Bone marrow (tissue), 2 donors: Measurements from ENCODE around the gene BTBD2.
A peak's percentile ranks its signal among the peaks of the same experiment; 100 is the strongest.

Experiments used
- DNase-seq, 2 donors: peaks; one replicate each; lab custom pipeline; 2025; lab: John Stamatoyannopoulos, UW

The BTBD2 gene

DNA sequence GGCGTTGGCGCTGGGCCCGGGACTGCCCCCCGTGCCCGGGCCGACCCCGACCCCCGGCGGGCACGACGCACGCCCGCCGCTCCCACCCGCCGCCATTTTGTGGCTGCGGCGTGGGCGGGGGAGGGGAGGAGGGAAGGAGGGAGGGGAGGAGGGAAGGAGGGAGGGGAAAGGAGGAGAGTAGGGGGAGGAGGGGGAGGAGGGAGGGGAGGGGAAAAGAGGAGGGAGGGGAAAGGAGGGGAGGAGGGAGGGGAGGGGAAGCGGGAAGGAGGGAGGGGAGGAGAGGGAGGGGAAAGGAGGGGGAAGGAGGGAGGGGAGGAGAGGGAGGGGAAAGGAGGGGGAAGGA lies at the start of gene BTBD2:
Gene BTBD2 (minus strand): TSS at position 107 of the 343 bp plus-strand sequence. CDS start 11 bp downstream, at position 96.
- no peak for DNase-seq

DNA sequence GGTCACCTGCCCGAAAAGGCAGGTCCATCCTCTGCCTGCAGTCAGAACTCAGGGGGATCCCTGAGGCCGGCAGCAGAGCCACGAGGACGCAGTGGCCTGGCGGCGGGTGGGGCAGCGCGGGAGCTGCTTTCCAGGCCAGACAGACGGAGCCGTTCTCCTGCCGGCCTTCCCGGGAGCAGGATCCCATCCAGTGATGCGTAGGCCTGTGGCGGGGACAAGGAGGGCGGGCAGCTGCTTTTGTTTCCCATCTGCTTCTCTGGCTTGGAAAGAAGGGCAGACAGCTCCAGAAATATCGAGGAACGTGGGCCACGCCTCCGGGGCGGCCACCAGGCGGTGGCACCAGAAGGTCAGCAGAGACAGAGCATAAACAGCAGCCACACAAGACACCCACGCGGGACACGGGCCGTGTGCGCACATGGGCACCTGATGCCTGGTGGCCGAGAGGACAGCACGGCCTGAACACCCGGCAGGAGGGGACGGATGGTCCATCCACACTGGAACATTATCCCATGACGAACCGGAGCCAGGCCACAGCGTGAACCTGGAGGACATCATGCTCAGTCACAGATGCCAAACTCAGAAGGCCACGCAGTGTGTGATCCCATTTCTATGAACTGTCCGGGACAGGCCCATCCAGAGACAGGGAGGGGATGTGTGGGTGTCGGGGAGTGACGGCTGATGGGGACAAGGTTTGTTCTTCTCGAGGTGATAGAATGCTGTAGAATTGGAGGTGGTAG lies 49.4 kb upstream of the BTBD2 start:
- no peak for DNase-seq

DNA sequence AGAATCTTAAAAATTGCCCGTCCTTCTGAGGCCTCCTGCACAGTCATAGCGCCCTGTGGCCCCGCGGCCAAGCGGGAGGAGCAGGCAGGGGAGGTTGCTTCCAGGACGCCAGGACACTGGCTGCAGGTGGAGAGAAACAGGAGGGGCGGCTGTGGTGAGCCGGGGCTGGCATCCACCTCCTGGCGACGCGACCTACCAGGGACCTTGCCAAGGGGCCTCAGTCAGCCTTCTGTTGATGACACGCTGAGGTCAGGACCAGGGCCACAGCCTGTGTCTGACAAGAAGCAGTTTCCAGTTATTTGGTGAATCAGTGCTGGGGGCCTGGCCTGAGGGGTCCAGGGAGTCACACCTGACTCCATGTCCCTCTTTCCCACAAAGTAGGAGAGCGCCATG lies 48.9 kb upstream of the BTBD2 start:
- no peak for DNase-seq

DNA sequence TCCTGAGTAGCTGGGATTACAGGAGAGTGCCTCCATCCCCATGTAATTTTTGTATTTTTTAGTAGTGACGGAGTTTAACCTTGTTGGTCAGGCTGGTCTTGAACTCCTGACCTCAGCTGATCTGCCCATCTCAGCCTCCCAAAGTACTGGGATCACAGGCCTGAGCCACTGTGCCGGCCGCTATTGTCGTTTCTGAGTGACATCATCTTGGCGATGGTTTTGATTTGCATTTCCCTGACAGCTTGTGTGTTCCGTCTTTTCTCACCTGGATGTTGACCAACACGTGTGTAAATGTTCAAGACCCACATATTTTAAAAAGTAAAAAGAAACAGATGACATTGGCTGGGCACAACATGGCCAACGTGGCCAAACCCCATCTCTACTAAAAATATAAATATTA lies 48.3 kb upstream of the BTBD2 start:
- DNase-seq: no peak

DNA sequence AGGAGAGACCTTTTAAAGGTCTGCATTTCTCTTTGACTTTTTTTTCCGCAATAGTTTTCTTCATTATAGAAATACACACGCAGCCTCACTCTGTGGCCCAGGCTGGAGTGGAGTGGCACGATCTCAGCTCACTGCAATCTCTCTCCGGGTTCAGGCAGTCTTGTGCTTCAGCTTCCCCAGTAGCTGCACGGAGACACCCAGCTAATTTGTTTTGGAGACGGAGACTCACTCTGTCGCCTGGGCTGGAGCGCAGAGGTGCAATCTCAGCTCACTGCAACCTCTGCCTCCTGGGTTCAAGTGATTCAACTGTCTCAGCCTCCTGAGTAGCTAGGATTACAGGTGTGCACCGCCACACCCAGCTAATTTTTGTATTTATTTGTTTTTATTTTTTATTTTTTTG lies 47.3 kb upstream of the BTBD2 start:
- no peak for DNase-seq

DNA sequence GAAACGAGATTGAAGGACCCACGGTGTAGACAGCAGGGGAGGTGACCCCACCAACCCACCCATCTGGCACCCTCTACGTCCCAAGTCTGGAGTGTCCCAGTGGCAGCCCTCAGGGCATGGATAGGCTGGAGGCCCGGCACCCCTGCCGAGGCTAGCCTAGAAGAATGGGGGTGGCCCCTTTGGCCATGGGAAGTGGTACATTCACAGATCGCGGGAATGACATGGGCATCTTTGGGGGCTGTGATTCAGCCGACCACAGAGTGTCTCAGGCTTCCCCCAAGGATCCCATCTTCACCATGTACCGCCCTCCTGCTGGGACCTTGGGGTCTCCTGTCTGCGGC lies 46.8 kb upstream of the BTBD2 start:
- no peak for DNase-seq

DNA sequence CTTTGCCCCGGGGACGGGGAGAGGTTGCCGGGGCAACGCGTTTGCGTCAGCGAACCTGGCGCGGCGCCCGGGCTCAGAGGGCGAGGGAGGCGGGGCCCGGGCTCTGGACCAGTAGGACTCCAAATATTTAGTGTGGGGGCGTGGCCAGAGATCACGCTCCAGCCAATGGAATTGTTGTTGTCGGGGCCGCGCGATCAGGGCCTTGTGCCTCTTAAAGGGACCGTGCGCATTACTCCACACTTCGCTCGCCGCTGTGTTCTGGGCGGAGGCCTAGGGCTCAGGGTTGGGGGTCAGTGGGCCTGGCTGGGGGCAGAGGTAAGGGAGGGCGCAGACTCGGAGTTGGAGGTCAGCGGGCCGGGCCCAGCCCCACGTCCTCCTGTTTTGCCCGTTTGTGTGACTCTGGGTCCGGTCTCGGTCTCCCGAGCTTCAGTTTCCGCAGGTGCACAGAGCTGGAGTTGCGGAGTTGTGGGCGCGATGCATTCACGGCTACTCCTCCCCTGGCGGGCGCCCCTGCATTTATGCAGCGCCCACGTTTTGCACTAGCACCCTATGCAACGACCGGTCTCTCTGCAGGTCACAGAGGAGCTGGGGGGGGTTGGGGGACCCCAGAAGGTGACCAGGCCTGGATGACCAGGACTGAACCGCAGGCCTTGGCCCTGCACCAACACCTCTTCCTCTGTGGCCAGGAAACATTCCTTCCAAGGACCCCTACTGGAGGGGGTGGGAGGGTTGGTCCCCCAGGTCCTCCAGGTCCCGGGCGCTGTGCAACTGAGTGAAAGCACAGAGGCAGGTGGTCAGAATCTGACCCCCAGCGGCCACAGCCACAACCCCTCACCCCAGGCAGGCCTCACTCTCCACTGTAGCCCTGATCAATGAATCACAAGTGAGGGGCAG lies 46.2 kb upstream of the BTBD2 start:
- DNase-seq: peak; percentile 95

DNA sequence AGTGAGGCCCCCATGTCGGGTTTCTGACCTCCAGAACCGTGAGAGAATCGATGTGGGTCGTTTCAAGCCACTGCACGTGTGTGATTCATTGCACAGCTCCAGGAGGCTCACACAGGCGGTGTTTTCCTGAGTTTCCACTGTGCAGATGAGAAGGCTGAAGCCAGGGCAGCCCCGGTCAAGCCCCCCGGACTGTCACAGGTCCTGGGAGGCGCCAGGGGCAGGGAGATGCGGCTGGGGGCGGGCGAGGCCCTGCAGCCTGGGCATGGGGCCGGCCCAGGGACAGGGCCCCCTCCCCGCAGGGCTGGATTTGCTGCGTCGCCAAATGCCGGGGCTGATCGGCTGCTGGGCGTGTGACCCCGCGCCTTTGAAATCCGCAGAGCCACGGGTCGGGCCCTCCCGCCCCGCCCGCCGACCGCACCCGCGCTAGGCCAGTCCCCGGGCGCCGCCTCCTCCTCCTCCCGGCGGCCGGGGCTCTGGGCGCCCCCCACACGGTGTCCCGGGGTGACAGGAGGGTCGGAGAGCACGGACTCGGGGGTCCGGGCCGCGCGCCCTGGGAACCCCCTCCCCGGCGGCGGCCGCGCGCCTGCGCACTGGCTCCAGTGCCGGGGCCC lies 45.5 kb upstream of the BTBD2 start:
- no peak for DNase-seq

DNA sequence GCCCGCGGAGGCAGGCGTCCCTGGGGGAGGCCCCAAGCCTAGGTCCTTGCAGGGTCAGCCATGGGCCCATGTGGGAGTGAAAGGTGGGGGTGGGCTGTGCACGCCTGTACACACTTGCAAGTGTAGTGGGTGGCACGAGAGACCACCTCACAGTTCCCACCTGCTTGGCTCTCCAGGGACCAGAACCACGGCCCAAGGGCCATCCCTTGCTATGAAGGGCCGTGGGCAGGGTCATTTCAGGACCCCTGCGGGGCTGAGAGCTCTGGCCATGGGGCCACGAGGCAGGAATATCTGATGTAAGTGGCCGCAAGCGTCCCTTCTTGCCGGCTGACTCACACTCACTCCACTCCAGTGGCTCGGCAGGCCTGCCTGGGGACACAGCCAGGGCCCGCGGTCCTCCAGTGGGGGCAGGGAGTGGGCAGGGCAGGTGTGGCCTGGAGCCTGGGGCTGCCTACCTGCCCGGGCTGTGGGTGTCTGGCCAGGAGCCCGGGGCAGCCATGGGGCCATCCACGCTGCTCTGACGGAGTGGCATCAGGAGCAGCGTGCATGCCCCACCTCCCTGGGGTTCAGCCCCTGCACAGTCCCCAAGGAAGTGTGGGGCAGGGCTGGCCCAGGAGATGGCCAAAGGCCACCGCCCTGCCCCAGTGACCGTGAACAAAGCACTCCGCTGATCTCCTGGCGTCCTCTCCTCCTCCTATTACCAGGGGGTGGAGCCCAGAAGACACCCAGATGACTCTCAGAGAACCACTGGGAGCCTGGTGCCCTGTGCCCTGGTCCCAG lies 44.1 kb upstream of the BTBD2 start:
- DNase-seq: no peak

DNA sequence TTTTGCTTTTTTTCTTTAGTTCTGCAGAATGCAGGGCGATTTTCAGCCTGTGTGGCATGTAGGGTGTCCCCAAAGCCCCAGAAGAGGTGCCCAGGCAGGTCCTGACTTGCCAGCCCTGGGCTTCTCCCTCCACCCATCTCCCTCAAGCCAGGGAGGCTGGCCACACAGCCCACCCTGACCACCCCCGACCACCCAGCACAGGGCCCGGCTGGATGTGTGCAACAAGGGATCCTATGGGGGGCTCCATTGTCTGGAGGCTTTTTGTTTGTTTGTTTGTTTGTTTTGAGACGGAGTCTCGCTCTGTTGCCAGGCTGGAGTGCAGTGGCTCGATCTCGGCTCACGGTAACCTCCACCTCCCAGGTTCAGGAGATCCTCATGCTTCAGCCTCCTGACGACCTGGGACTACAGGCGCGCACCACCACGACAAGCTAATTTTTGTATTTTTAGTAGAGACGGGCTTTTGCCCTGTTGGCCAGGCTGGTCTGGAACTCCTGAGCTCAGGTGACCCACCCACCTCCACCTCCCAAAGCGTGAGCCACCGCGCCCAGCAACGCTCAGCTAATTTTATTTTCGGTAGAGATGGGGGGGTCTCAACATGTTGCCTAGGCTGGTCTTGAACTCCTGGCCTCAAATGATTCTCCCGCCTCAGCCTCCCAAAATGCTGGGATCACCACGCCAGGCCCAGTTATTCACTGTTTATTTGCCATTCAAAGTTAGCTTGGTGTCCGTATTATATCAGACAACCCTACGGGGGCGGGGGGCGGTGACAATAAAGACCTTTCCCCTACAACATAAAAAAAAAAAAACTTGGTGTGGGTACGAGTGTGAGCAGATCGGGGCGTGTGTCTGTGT lies 43.3 kb upstream of the BTBD2 start:
- no peak for DNase-seq

DNA sequence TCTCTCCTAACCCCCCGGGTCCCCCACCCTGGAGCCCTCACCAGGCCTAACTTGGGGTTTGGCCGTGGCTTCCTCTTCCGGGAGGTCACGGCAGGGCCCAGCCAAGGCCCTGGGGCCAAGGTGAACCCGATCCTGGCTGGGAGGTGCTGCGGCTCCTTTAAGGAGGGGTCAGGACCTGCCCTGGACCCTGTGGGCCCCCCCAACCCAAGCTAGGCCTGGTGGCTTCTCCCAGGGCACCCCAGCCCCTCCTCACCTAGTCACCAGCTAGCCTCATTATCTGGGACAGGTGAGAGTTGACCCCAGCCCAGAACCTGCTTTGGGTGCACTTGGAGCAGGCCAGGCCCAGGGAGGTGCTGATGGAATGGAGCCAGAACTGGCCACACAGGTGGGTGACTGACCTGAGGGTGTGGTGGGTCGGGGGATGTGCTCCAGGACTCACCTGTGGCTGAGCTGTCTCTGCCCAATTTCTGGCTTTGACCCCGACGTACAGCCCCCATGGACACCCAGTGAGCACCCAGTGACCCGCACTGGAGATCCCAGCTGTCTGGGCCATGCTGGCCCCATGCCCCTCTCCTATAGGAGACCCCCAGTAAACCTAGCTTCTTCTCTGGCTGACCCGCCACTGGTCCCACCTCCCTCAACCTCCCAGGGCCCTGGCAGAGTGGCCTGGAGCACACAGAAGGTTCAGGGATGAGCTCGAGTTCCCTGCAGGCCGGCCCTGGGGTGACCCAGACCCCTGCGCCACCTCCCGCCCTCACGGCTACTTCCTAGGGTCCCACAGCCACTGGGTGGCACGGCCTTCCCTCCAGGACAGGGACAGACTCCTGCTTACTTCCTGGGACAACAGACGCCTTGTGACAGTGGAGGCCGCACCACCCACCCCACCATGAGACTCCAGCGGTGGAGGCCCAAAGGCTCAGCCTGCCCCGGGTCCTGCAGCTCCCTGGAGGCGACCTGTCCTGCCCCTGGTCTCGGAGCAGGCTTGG lies 42.3 kb upstream of the BTBD2 start:
- no peak for DNase-seq

DNA sequence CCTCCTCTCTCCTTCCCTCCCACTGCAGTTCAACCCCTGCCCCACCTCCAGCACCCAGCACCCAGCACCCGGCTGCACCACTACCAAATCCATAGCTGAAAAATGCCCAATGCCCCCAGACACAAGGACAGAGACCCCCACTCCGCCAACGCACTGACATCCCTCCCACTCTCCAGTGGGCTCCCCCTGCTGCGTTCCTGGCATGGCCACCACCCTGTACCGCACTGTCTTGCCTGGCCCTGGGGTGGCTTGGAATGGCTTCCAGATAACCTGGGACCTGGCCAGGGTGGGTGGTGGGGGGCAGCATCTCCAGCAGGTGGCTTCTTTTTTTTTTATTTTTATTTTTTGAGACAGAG lies 41.3 kb upstream of the BTBD2 start:
- no peak for DNase-seq

DNA sequence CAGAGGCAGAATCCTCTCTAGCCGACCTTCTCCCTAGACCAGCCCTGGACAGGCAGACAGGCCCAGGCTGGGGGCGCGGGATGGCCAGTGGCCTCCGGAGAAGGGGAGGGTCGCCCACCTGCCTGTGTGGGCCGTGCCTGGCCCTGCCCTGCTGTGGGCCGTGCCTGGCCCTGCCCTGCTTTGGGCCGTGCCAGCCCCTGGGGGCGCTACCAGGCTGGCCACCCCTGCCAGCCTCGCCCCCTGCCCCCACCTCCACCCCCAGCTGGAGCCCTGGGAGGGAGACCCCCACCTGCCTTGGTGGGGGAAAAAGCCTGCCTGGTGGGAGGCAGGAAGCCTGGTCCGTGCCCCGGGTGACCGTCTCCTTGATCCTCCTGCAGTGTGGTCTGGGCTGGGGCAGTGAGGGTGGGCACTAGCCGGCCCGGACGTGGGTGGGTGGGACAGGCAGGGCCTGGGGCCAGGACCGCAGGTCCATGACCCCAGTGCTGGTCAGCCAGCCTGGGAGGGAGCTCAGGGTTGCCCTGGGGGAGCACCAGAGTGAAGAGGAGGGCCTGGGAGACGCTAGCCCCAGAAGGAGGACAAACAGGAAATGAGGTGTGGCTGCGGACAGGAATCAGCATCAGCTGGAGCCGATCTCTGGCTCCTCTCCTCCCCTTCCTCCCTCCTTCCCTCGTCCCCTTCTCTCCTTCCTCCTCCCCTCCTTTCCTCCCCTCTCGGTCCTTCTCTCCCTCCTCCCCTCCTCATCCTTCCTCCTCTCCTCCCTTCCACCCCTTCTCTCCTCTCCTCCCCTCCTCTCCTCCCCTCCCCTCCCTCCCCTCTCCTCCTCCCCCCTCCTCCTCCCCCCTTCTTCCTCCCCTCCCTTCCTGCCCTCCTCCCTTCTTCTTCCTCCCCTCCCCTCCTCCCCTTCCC lies 40.7 kb upstream of the BTBD2 start:
- DNase-seq: no peak

DNA sequence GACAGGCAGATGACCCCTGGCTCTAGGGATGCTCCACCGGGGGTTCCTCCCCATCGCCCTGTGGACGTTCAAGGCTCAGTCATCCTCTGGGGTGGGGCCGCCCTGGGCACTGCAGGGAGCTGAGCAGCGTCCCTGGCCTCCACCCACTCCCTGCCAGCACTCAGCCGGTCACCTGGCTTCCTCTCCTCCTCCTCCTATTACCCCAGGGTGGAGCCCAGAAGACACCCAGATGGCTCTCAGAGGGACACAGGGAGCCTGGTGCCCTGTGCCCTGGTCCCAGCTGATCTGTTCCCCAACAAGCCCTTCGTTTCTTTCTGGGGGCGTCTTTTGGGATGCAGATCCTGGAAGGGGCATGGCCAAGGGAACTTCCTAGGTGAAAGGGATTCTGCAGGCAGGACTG lies 39.2 kb upstream of the BTBD2 start:
- DNase-seq: no peak

DNA sequence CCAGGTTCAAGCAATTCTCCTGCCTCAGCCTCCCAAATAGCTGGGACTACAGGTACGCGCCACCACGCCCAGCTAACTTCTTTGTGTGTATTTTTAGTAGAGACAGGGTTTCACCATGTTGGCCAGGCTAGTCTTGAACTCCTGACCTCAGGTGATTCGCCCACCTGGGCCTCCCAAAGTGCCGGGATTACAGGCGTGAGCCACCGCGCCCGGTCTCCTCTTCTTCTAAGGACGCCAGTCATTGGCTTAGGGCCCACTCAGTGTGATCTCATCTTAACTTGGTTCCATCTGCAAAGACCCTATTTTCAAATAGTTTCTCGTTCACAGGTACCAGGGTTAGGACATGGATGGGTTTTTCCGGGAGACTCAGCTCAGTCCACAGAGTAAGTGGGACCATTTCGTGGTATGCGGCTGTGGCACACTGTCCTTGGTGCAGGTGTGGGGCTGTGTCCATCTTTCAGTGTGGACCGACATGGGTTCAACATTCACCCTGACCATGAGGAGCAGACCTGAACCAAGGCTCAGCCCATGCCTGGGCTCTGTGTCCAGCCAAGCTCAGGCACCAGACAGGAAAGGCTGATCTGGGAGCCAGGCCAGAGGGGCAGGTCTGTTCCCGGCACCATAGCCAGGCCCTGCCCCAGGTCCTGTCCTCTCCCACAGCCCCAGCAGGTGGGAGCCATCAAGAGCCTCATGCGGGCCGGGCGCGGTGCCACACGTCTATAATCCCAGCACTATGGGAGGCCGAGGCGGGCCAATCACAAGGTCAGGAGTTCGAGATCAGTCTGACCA lies 38.3 kb upstream of the BTBD2 start:
- no peak for DNase-seq

DNA sequence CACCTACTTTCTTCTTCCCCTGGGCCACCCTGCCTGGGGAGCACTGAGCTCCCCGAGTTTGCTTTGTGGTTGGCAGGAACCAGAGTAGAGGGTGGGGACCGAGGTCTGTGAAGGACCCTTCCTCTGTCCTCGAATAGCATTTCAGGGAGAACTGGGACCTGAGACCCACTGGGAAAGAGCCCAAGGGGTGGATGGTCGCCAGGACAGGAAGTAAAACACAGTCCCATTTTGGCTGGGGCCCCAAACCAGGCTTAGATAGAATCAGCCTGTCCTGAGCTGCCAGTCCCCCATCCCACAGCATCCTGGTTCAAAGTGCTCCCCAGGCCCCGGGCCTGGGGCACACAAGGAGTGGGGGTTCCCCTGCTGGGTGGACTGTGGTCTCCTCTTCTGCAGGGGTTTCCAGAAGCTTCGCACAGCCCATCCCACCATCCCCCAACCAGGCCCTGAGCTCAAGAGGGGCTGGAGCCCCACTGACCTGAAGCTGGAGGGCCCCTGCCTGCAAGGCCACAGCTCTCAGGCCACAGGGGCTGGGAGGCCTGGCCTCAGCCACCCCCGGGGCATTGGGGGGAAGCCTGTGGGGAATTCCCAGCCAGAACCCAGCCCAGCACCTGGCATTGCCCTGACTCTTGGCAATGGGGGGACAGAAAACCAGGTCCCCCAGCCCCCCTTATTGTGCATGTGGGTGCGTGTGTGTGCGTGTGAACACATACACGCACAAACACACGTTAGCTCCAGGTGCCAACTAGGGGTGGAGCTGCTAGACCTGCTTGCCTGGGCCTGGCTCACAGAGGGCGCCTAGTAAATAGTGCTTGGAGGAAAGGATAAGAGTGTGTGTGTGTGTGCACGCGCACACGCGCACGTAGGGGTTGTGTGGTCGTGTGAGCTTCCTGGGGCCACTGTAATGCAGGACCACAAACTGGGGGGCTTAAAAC lies 36.5 kb upstream of the BTBD2 start:
- no peak for DNase-seq
